Body of pancreas (tissue), 4 donors: ENCODE measurements around the gene PCSK4.

Experiments used
- CTCF ChIP-seq, 7 experiments: fragments of 450-650 bp in 4 of 7; fragments of 200-600 bp in 3 of 7; sonication (generic) in 3 of 7; IDR thresholded peaks; one replicate each; pipeline ENCODE4 v1.5.1; 2016 to 2019; ENCODE audit warnings: antibody characterized with exemption in 7 of 7
- POLR2A ChIP-seq, 3 donors: fragments of 450-650 bp; IDR thresholded peaks; one replicate each; pipeline ENCODE4 v1.6.1; 2016; ENCODE audit warnings: antibody characterized with exemption in 3 of 3, mild to moderate bottlenecking in 2 of 3

GRCh38 chr19:1468821-1469254, 21.3 kb downstream of the PCSK4 start:
- TF ChIP-seq CTCF (IDR thresholded peaks at IDR 0.05) = no peak
- TF ChIP-seq POLR2A (IDR thresholded peaks at IDR 0.05) = no peak
